ENCODE measurements around the gene LTA4H. TPM values are rescaled to one million over a fixed set of nuclear protein-coding genes. Genes with fewer than 3 reads are reported as not detected.

LTA4H gene
- total RNA-seq, 3 donors from 2014 or later (not counting 1 experiment from before 2014, with no cell fraction given) = 43.1 to 51.9 (median 48.3) TPM

- Mint-ChIP-seq H3K4me1 (peaks cover 28 to 32% of the 10 kb centered on the region in 2 donors), H3K36me3 (no peaks in the 10 kb centered on the region), H3K27ac (no peak overlapping the region), H3K4me3 (no peak overlapping the region), H3K27me3 (ENCODE audit: low read depth in 2 of 2) (no peaks in the 10 kb centered on the region), H3K9me3 (no peaks in the 10 kb centered on the region)
- TF ChIP-seq, protein P1, sequence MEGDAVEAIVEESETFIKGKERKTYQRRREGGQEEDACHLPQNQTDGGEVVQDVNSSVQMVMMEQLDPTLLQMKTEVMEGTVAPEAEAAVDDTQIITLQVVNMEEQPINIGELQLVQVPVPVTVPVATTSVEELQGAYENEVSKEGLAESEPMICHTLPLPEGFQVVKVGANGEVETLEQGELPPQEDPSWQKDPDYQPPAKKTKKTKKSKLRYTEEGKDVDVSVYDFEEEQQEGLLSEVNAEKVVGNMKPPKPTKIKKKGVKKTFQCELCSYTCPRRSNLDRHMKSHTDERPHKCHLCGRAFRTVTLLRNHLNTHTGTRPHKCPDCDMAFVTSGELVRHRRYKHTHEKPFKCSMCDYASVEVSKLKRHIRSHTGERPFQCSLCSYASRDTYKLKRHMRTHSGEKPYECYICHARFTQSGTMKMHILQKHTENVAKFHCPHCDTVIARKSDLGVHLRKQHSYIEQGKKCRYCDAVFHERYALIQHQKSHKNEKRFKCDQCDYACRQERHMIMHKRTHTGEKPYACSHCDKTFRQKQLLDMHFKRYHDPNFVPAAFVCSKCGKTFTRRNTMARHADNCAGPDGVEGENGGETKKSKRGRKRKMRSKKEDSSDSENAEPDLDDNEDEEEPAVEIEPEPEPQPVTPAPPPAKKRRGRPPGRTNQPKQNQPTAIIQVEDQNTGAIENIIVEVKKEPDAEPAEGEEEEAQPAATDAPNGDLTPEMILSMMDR (IDR thresholded peaks at IDR 0.05) = no peak
- Histone ChIP-seq H3K27ac (ENCODE audit: low read length) (no peak overlapping the region), H3K4me3 (ENCODE audit: low read length) (no peak overlapping the region), H3K36me3 (ENCODE audit: control insufficient read depth, insufficient read depth, low read length) (no peaks in the 10 kb centered on the region), H3K4me1 (ENCODE audit: control insufficient read depth, insufficient read depth, low read length) (peaks cover 34% of the 10 kb centered on the region), H3K27me3 (ENCODE audit: control insufficient read depth, insufficient read depth, low read length) (no peaks in the 10 kb centered on the region), H3K9me3 (ENCODE audit: control insufficient read depth, insufficient read depth, low read length) (no peaks in the 10 kb centered on the region)
- no peak for DNase-seq
- intact Hi-C loops (cut with micrococcal nuclease) = no loop called here
- no CpG with 5 or more reads among the region's 6 CpGs for WGBS (ENCODE audit: insufficient coverage)
- no peak for ATAC-seq
These were observed 13.7 kb upstream of the LTA4H start for GRCh38 chr12:96049101-96049500.

DNA sequence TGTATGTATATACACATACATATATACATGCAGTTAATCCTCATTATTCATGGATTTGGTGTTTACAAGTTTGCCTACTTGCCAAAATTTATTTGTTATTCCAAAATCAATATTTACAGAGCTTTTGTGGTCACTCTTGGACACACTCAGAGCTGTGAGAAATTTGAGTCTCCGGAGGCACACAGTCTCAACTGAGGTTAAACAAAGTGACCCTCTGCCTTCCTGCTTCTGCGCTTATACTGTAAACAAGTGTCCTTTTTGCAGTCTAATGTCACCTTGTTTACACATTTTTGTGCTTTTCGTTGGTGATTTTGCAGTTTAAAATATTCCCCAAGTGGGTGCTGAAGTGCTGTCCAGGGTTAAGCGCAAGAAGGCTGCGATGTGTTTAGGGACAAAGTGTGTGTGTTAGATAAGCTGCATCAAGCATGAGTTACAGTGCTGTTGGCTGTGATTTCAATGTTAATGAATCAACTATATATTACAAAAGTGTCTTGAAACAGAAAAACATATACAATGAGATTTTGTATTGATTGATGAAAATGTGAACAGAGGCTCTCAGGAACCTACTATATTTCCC is 13.1 kb upstream of the LTA4H start:
- intact Hi-C loops (cut with micrococcal nuclease) = no loop called here
- H3K36me3 ChIP-seq (ENCODE audit: control insufficient read depth, insufficient read depth, low read length) = no peaks in the 10 kb centered on the region
- Mint-ChIP-seq H3K36me3 (no peaks in the 10 kb centered on the region), H3K9me3 (no peaks in the 10 kb centered on the region), H3K4me1 (peaks cover 34 to 39% of the 10 kb centered on the region in 2 donors), H3K27ac (no peak overlapping the region), H3K4me3 (no peak overlapping the region), H3K27me3 (ENCODE audit: low read depth in 2 of 2) (no peaks in the 10 kb centered on the region)
- no peak for DNase-seq
- peaks cover 35% of the 10 kb centered on the region for H3K4me1 ChIP-seq (ENCODE audit: control insufficient read depth, insufficient read depth, low read length)
- WGBS (ENCODE audit: insufficient coverage) = 64% methylated on average over 5 of the region's 5 CpGs
- H3K27ac ChIP-seq (ENCODE audit: low read length) = peak overlapping the region; percentile 10
- ATAC-seq = no peak
- H3K4me3 ChIP-seq (ENCODE audit: low read length) = no peak overlapping the region
- no peaks in the 10 kb centered on the region for H3K27me3 ChIP-seq (ENCODE audit: control insufficient read depth, insufficient read depth, low read length)
- no peaks in the 10 kb centered on the region for H3K9me3 ChIP-seq (ENCODE audit: control insufficient read depth, insufficient read depth, low read length)
- TF ChIP-seq, protein P1 (IDR thresholded peaks at IDR 0.05) = no peak

- peaks cover 34% of the 10 kb centered on the region for H3K4me1 ChIP-seq (ENCODE audit: control insufficient read depth, insufficient read depth, low read length)
- H3K4me3 ChIP-seq (ENCODE audit: low read length) = no peak overlapping the region
- no peaks in the 10 kb centered on the region for H3K9me3 Mint-ChIP-seq
- H3K36me3 ChIP-seq (ENCODE audit: control insufficient read depth, insufficient read depth, low read length) = no peaks in the 10 kb centered on the region
- H3K36me3 Mint-ChIP-seq = no peaks in the 10 kb centered on the region
- DNase-seq (peak in 1 of 2 donors; percentile 61), ATAC-seq (peak in 1 of 3 donors; percentile 42)
- peaks cover 36 to 47% of the 10 kb centered on the region in 2 donors for H3K4me1 Mint-ChIP-seq
- intact Hi-C loops (cut with micrococcal nuclease) = no loop called here
- no peak overlapping the region for H3K4me3 Mint-ChIP-seq
- no peaks in the 10 kb centered on the region for H3K27me3 Mint-ChIP-seq (ENCODE audit: low read depth in 2 of 2)
- no peaks in the 10 kb centered on the region for H3K27me3 ChIP-seq (ENCODE audit: control insufficient read depth, insufficient read depth, low read length)
- no peaks in the 10 kb centered on the region for H3K9me3 ChIP-seq (ENCODE audit: control insufficient read depth, insufficient read depth, low read length)
- TF ChIP-seq, protein P1 (IDR thresholded peaks at IDR 0.05) = no peak
- WGBS (ENCODE audit: insufficient coverage) = 63% methylated on average over 6 of the region's 7 CpGs
- peak overlapping the region; percentile 24 for H3K27ac ChIP-seq (ENCODE audit: low read length)
- H3K27ac Mint-ChIP-seq = peak overlapping the region; percentile 16 to 62
These were observed 12.1 kb upstream of the LTA4H start for GRCh38 chr12:96047229-96048211.
